Choroid plexus epithelial cell (primary cell): ENCODE results near the gene USE1.

ENCODE experiments used
- DNase-seq: peaks from one replicate; pipeline ENCODE4 v3.0.0-alpha.2; 2010; ENCODE audit warnings: low read depth
- H3K4me3 ChIP-seq: 2 replicates; pipeline ENCODE4 v1.5.1; 2011; ENCODE audit warnings: low read depth, mild to moderate bottlenecking, control low read depth, low read length, moderate library complexity
- CTCF ChIP-seq: conservative IDR thresholded peaks from 2 replicates; pipeline ENCODE4 v1.5.1; 2011; ENCODE audit warnings: low read depth, mild to moderate bottlenecking, control low read depth, inconsistent platforms, low read length, moderate library complexity

The USE1 gene

DNA sequence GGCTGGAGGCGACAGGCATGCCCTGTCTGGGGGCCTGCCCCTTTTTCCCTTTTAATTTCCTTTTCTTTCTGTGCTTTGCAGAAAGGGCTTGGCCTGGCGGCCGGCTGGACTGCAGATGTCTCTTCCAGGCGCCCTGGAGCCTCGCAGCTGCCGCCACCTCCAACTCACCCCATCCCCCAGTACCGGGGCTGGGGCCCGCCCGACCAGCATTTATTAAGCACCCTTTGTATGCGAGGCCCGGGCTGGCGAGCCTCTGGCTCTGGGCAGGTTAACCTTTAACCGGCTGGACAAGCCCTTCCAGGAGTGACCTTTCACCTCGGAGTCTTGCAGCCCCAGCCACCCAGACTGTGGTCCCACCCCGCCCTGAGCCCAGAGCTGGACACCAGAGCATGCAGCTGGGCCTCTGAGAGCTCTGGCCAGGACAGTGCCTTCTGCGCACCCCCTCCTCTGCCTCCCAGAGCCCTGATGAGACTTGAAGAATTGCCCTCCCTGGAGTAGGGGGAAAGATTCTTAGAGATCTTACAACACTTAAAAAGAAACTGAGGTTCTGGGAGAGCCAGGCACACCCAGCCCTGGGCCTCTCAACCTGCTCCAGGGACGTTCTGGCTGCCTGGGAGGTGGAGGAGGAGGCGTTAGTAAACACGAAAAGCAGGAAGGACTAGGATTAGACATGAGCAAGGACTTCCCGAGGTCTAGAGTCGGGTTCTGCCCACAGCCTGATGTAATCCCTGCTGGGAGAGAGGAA lies 31.7 kb downstream of the USE1 start:
- H3K4me3 ChIP-seq: peak overlapping the region; percentile 57
- TF ChIP-seq CTCF: no peak
- peak; percentile 70 for DNase-seq

GRCh38 chr19:17248011-17248776 lies 33.0 kb downstream of the USE1 start:
- DNase-seq: no peak
- no peak for TF ChIP-seq CTCF
- H3K4me3 ChIP-seq: no peak overlapping the region

DNA sequence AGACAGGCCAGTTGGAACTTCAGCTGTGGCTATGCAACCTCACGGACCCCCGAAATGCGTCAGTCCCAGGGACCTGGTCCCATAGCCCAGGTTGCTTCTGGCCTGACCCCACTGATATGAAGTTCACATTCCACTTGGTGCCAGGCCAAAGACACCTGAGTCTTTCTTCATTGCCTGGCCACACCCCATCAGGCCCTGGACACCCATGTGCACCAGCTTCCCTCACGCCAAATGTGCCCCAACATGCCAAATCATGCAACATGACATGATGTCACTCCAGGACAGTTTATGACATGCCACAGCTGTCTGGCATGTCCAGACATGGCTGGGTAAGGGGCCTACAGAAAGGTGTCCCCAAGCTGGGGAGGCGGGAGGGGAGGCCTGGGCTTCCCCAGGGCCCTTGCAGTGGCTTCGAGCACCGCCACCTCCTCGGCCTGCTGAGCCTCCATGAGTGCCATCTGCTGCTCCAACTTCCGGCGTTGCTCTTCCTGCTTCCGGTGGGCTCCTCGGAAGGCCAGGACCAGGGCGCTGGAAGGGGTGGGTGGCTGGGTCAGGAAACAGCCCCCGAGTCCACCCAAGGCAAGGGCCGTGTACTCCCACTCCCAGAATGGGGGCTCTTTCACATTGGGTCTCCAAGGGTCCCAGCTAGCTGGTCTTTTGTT lies 34.9 kb downstream of the USE1 start:
- H3K4me3 ChIP-seq: no peak overlapping the region
- no peak for DNase-seq
- TF ChIP-seq CTCF: no peak

DNA sequence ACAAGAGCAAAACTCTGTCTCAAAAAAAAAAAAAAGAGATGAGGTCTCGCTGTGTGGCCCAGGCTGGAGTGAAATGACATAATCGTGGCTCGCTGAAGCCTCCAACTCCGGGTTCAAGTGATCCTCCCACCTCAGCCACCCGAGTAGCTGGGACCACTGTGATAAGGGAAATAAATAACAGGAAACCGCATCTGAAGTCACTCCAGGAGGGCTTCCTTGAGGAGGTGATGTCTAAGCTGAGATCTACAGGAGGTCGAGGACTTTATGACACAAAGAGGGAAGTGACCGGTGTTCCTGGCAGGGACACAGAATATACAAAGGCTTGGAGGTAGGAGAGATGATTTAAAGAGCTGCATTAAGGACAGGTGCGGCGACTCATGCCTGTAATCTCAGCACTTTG lies 39.5 kb downstream of the USE1 start:
- no peak for DNase-seq
- no peak for TF ChIP-seq CTCF
- H3K4me3 ChIP-seq: no peak overlapping the region

- no peak for TF ChIP-seq CTCF
- no peak overlapping the region for H3K4me3 ChIP-seq
- DNase-seq: peak; percentile 68
Observed at GRCh38 chr19:17255150-17255621, 40.0 kb downstream of the USE1 start.

- DNase-seq: no peak
- no peak for TF ChIP-seq CTCF
- no peak overlapping the region for H3K4me3 ChIP-seq
Observed at GRCh38 chr19:17256130-17256529, 41.0 kb downstream of the USE1 start.
